ENCODE measurements around the gene GRHL1. TPM values are rescaled to one million over a fixed set of nuclear protein-coding genes. Genes with fewer than 3 reads are reported as not detected.

The GRHL1 gene
- total and polyA plus RNA-seq, 2 experiments from 2014 or later: 2.9 to 4.2 TPM

GRCh38 chr2:10042301-10043161 lies 91.0 kb downstream of the GRHL1 start:
- H3K4me2 ChIP-seq: peak overlapping the region; percentile 87
- peak overlapping the region; percentile 59 for H3K4me3 ChIP-seq
- peaks cover 6% of the 10 kb centered on the region for H3K4me1 ChIP-seq (ENCODE audit: insufficient read depth)
- ATAC-seq: peak; percentile 57
- 0 out of 2 replicates have a peak, but pooled peaks cover 5% of the 10 kb centered on the region for H3F3A ChIP-seq (replicated peaks; ENCODE audit: low read depth)
- H2AFZ ChIP-seq: peak overlapping the region; percentile 91
- H3K27me3 ChIP-seq (ENCODE audit: insufficient read depth): peaks cover 22% of the 10 kb centered on the region
- H3K27me3 Mint-ChIP-seq (ENCODE audit: insufficient read depth, low read depth, poor library complexity): peaks cover 51% of the 10 kb centered on the region
- H3K27ac Mint-ChIP-seq: peak overlapping the region; percentile 86
- H4K20me1 ChIP-seq (replicated peaks; ENCODE audit: insufficient read depth): 0 out of 2 replicates have a peak, but pooled peaks cover 2% of the 10 kb centered on the region
- no peaks in the 10 kb centered on the region for H3K79me2 ChIP-seq (replicated peaks; ENCODE audit: insufficient read depth)
- DNase-seq (ENCODE audit: low spot score): peak; percentile 78
- H3K27ac ChIP-seq (ENCODE audit: low read depth): no peak overlapping the region
- H3K9me2 ChIP-seq (ENCODE audit: insufficient read depth): no peaks in the 10 kb centered on the region
- H3K4me3 Mint-ChIP-seq: peak overlapping the region; percentile 79
- peaks cover 3% of the 10 kb centered on the region; the same call in 1 of the 3 replicates for H3K4me1 Mint-ChIP-seq
- H3K9me3 Mint-ChIP-seq: peaks cover 12% of the 10 kb centered on the region
- peaks cover 24% of the 10 kb centered on the region for H3K36me3 Mint-ChIP-seq (ENCODE audit: low read depth)
- TF ChIP-seq CTCF (conservative IDR thresholded peaks at IDR 0.05; ENCODE audit: low read depth in 2 of 2) (peak in 1 of 2 experiments; percentile 23; a peak in 2 of 4 replicates), ZNF462 (CRISPR knock-in tag; IDR thresholded peaks at IDR 0.05) (no peak)
- no peaks in the 10 kb centered on the region for H3K36me3 ChIP-seq (ENCODE audit: insufficient read depth)
